DOHH2 (cell line): ENCODE results near the gene CXCL9.

ENCODE experiments used
- EZH2phosphoT487 ChIP-seq: fragments of 200-600 bp; sonication (generic); IDR thresholded peaks from 2 replicates; pipeline ENCODE4 v1.6.1; 2017; ENCODE audit warnings: borderline replicate concordance, mild to moderate bottlenecking, antibody characterized with exemption, low read length, moderate library complexity, mixed read lengths
- TF ChIP-seq, protein P1 (sequence below): fragments of 200-600 bp; sonication (generic); IDR thresholded peaks from one replicate; pipeline ENCODE4 v1.5.1; 2014; ENCODE audit warnings: antibody characterized with exemption, mild to moderate bottlenecking, low read depth, low read length; ENCODE audit not compliant: poor library complexity, severe bottlenecking

DNA sequence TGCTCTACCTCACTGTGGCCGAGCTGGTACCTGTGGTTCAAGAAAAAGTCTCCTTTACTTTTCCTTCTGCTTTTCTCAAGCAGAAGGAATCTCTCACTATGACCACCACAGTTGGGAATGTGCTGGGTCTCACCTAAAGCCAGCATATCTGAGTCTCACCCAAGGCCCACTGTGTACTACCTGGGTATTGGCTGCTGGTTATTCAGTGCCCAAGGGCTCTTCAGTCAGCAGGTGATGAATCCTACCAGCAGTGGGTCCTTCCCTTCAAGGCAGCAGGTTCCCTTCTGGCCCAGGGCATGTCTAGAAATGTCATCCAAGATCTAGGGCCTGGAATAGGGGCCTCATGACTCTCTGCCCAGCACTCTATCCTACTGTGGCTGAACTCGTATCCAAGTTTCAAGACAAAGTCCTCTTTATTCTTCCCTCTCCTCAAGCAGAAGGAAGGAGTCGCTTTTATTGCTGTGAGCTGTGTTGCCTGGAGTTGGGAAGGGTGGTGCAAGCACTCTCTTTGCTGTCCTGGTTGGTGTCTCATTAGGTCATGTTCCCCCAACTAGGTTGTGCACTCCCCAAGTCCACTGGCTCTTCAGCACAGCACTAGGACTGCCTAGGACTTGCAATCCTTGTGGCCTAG, 9.9 kb upstream of the CXCL9 start:
- TF ChIP-seq, protein P1, sequence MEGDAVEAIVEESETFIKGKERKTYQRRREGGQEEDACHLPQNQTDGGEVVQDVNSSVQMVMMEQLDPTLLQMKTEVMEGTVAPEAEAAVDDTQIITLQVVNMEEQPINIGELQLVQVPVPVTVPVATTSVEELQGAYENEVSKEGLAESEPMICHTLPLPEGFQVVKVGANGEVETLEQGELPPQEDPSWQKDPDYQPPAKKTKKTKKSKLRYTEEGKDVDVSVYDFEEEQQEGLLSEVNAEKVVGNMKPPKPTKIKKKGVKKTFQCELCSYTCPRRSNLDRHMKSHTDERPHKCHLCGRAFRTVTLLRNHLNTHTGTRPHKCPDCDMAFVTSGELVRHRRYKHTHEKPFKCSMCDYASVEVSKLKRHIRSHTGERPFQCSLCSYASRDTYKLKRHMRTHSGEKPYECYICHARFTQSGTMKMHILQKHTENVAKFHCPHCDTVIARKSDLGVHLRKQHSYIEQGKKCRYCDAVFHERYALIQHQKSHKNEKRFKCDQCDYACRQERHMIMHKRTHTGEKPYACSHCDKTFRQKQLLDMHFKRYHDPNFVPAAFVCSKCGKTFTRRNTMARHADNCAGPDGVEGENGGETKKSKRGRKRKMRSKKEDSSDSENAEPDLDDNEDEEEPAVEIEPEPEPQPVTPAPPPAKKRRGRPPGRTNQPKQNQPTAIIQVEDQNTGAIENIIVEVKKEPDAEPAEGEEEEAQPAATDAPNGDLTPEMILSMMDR = no peak
- no peak for TF ChIP-seq EZH2phosphoT487
